ENCODE data around the gene GPI. TPM values are rescaled to one million over a fixed set of nuclear protein-coding genes. Genes with fewer than 3 reads are reported as not detected.

Gene GPI
- total and polyA plus RNA-seq, 9 of the 15 experiments (the other 6 are each of a cell fraction or from before 2014, with no cell fraction given): 88.3 to 358 (median 122) TPM

GRCh38 chr19:34359140-34359953 lies 5.6 kb upstream of the GPI start (continued):
- no peak for TF ChIP-seq GTF2E2 (tag; IDR thresholded peaks at IDR 0.05)
- TF ChIP-seq CCNT2 (IDR thresholded peaks at IDR 0.05; ENCODE audit: borderline replicate concordance, extremely low read depth, insufficient read length, low read depth, low read length): peak; percentile 95
- TF ChIP-seq YY1 (IDR thresholded peaks at IDR 0.05; ENCODE audit: borderline replicate concordance in 1 of 3, control insufficient read depth in 1 of 3, extremely low read depth in 1 of 3, insufficient read depth in 3 of 3, insufficient read length in 1 of 3, insufficient replicate concordance in 2 of 3, low read depth in 1 of 3, low read length in 2 of 3): peak in 1 of 3 experiments; percentile 8
- no peak for TF ChIP-seq ZNF644 (tag; IDR thresholded peaks at IDR 0.05; ENCODE audit: low read depth)
- TF ChIP-seq ZBTB34 (CRISPR knock-in tag; IDR thresholded peaks at IDR 0.05): no peak
- TF ChIP-seq RHOXF2B (CRISPR knock-in tag; conservative IDR thresholded peaks at IDR 0.05): no peak
- TF ChIP-seq KLF13 (tag; IDR thresholded peaks at IDR 0.05; ENCODE audit: borderline replicate concordance, low read depth): no peak
- TF ChIP-seq RBBP5 (IDR thresholded peaks at IDR 0.05; ENCODE audit: borderline replicate concordance, insufficient read depth, low read length, poor library complexity, severe bottlenecking): no peak
- 0 out of 2 replicates have a peak, but pooled peaks have one; percentile 14 for TF ChIP-seq HDAC2 (IDR thresholded peaks at IDR 0.05)
- TF ChIP-seq, protein P1, sequence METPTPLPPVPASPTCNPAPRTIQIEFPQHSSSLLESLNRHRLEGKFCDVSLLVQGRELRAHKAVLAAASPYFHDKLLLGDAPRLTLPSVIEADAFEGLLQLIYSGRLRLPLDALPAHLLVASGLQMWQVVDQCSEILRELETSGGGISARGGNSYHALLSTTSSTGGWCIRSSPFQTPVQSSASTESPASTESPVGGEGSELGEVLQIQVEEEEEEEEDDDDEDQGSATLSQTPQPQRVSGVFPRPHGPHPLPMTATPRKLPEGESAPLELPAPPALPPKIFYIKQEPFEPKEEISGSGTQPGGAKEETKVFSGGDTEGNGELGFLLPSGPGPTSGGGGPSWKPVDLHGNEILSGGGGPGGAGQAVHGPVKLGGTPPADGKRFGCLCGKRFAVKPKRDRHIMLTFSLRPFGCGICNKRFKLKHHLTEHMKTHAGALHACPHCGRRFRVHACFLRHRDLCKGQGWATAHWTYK (CRISPR knock-in tag; IDR thresholded peaks at IDR 0.05): peak; percentile 19
- TF ChIP-seq, protein P2, sequence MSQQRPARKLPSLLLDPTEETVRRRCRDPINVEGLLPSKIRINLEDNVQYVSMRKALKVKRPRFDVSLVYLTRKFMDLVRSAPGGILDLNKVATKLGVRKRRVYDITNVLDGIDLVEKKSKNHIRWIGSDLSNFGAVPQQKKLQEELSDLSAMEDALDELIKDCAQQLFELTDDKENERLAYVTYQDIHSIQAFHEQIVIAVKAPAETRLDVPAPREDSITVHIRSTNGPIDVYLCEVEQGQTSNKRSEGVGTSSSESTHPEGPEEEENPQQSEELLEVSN (IDR thresholded peaks at IDR 0.05; ENCODE audit: borderline replicate concordance in 1 of 2, extremely low read depth in 1 of 2, insufficient read depth in 1 of 2, insufficient read length in 1 of 2, low read depth in 1 of 2, low read length in 1 of 2, poor library complexity in 1 of 2, severe bottlenecking in 1 of 2): peak; percentile 90
- TF ChIP-seq KAT7 (CRISPR knock-in tag; IDR thresholded peaks at IDR 0.05; ENCODE audit: borderline replicate concordance): no peak

All from K562 (cell line).